K562 (cell line): ENCODE data around the gene TMC4. TPM values are rescaled to one million over a fixed set of nuclear protein-coding genes. Genes with fewer than 3 reads are reported as not detected.

Experiments
- CBX5 ChIP-seq: IDR thresholded peaks from 2 replicates; pipeline ENCODE4 v1.6.1; 2014; ENCODE audit warnings: low read depth, borderline replicate concordance
- DEAF1 ChIP-seq: fragments of 450-650 bp; formaldehyde crosslinking; IDR thresholded peaks from 2 replicates; pipeline ENCODE4 v1.4.0; 2020; ENCODE audit warnings: mild to moderate bottlenecking, moderate library complexity
- ELK1 ChIP-seq: sonication (generic); formaldehyde crosslinking; IDR thresholded peaks from 2 replicates; pipeline ENCODE4 v1.8.1; 2022; ENCODE audit warnings: missing genetic modification reagents
- ERF ChIP-seq: fragments of 450-650 bp; formaldehyde crosslinking; IDR thresholded peaks from 2 replicates; pipeline ENCODE4 v1.4.0; 2020; ENCODE audit warnings: mild to moderate bottlenecking, mixed read lengths
- FOXP4 ChIP-seq: sonication (generic); formaldehyde crosslinking; IDR thresholded peaks from 2 replicates; pipeline ENCODE4 v1.8.0; 2022; ENCODE audit warnings: mild to moderate bottlenecking, missing genetic modification reagents, borderline replicate concordance
- GATAD2B ChIP-seq: fragments of 450-650 bp; IDR thresholded peaks from 2 replicates; pipeline ENCODE4 v1.6.1; 2017; ENCODE audit warnings: mild to moderate bottlenecking, borderline replicate concordance
- HDAC6 ChIP-seq: IDR thresholded peaks from 2 replicates; pipeline ENCODE4 v1.6.1; 2012; ENCODE audit warnings: low read depth, mild to moderate bottlenecking, control low read depth, inconsistent platforms, low read length, moderate library complexity
- HDGF ChIP-seq: fragments of 450-650 bp; IDR thresholded peaks from 2 replicates; pipeline ENCODE4 v1.6.1; 2016
- IRF2 ChIP-seq: sonication (generic); formaldehyde crosslinking; IDR thresholded peaks from 2 replicates; pipeline ENCODE4 v1.8.1; 2022; ENCODE audit warnings: mild to moderate bottlenecking, missing genetic modification reagents
- POLR3A ChIP-seq: IDR thresholded peaks from 2 replicates; pipeline ENCODE4 v1.6.1; 2011; ENCODE audit warnings: borderline replicate concordance, mild to moderate bottlenecking, moderate library complexity; ENCODE audit not compliant: insufficient read length, insufficient read depth; ENCODE audit errors: extremely low read depth
- POLR3G ChIP-seq: IDR thresholded peaks from 2 replicates; pipeline ENCODE4 v1.6.1; 2011; ENCODE audit not compliant: insufficient read length, insufficient replicate concordance; ENCODE audit errors: extremely low read depth
- SIX5 ChIP-seq, 2 experiments: IDR thresholded peaks; 2 replicates each; pipeline ENCODE4 v1.6.1; 2011; ENCODE audit warnings: low read length in 2 of 2, borderline replicate concordance in 1 of 2, low read depth in 1 of 2, mild to moderate bottlenecking in 1 of 2, moderate library complexity in 1 of 2; ENCODE audit not compliant: insufficient read depth in 1 of 2
- SMAD1 ChIP-seq: fragments of 150-350 bp; IDR thresholded peaks from 2 replicates; pipeline ENCODE4 v1.6.1; 2014; ENCODE audit warnings: low read length, low read depth; ENCODE audit not compliant: partially characterized antibody
- TGIF2 ChIP-seq: sonication (generic); formaldehyde crosslinking; IDR thresholded peaks from 2 replicates; pipeline ENCODE4 v1.8.1; 2022; ENCODE audit warnings: mild to moderate bottlenecking, missing genetic modification reagents, moderate library complexity
- ZC3H11A ChIP-seq: IDR thresholded peaks from 2 replicates; pipeline ENCODE4 v1.6.1; 2012; ENCODE audit warnings: low read depth, low read length, improper control_type of control experiment
- ZFPM2 ChIP-seq: fragments of 250-450 bp; sonication (Bioruptor Pico); IDR thresholded peaks from 2 replicates; pipeline ENCODE4 v1.5.1; 2022; ENCODE audit warnings: mild to moderate bottlenecking
- ZNF277 ChIP-seq: fragments of 250-450 bp; sonication (Bioruptor Pico); IDR thresholded peaks from 2 replicates; pipeline ENCODE4 v1.8.0; 2022; ENCODE audit warnings: inconsistent platforms, mild to moderate bottlenecking, moderate library complexity, borderline replicate concordance
- ZNF507 ChIP-seq: conservative IDR thresholded peaks from 2 replicates; pipeline ENCODE4 v1.6.1; 2017; ENCODE audit warnings: missing genetic modification characterization, missing compliant biosample characterization
- polyA plus RNA-seq, 8 experiments: library from polyadenylated mRNA; depleted of rRNA in 4 of 8; stranded (reverse) in 5 of 8; unstranded in 3 of 8; fragments of >200 nt; fragmentation: Nextera tagmentation in 2 of 8; fragmentation: Illumina TruSeq in 1 of 8; extraction: Ambion mirVana in 2 of 8; extraction: Trizol in 1 of 8; gene quantifications; 2 replicates each; pipeline versions ENCODE4 v1.2.1 to v1.2.3, GENCODE V29; 2011 to 2014; ENCODE audit warnings: inconsistent platforms in 1 of 8, missing spikeins in 1 of 8
- total RNA-seq, 7 experiments: library from RNA; depleted of rRNA in 6 of 7; stranded (reverse); fragments of >200 nt in 6 of 7; fragmentation: Illumina TruSeq in 2 of 7; extraction: Trizol in 2 of 7; gene quantifications; 2 replicates each; pipeline versions ENCODE4 v1.2.1 to v1.2.3, GENCODE V29; 2011 to 2021; ENCODE audit warnings: low replicate concordance in 1 of 7

TMC4 gene
- total and polyA plus RNA-seq, 9 of the 15 experiments (the other 6 are each of a cell fraction or from before 2014, with no cell fraction given) = 0.12 to 0.79 (median 0.36) TPM; not detected in 2

- TF ChIP-seq IRF2 (no peak), SIX5 (IDR thresholded peaks at IDR 0.05; ENCODE audit: borderline replicate concordance in 1 of 2, insufficient read depth in 1 of 2, low read depth in 1 of 2, low read length in 2 of 2) (no peak), POLR3A (no peak), POLR3G (no peak), ELK1 (no peak), ZC3H11A (no peak), ZNF277 (no peak), CBX5 (no peak), HDAC6 (no peak), FOXP4 (CRISPR knock-in tag) (no peak), ERF (peak; percentile 36; the same call in 1 of the 2 replicates), ZNF507 (tag) (no peak), HDGF (no peak), DEAF1 (CRISPR knock-in tag) (no peak), TGIF2 (CRISPR knock-in tag) (peak; percentile 58; the same call in 1 of the 2 replicates), SMAD1 (no peak), ZFPM2 (CRISPR knock-in tag) (no peak), GATAD2B (no peak)
Measured at GRCh38 chr19:54137699-54138488, 35.1 kb downstream of the TMC4 start, which contains the start of gene CNOT3 (continued).
